Lower lobe of right lung (tissue), 2 donors: ENCODE measurements around the gene SLC7A4. TPM values are rescaled to one million over a fixed set of nuclear protein-coding genes. Genes with fewer than 3 reads are reported as not detected.
"Not testable (repeated sequence)": the region's sequence is repeated elsewhere in the genome, so short reads cannot be mapped to it uniquely, and the experiment has no call there.

Experiments
- ATAC-seq, 2 donors: fragments of 200-7000 bp; cut with Tn5 transposase; one replicate each; pipeline ENCODE4 v1.9.1; 2020 to 2022; ENCODE audit warnings: mild to moderate bottlenecking in 2 of 2, moderate library complexity in 2 of 2
- DNase-seq: peaks from one replicate; pipeline ENCODE4 v3.0.0-alpha.2; 2020
- H3K27ac ChIP-seq: fragments of 200-600 bp; one replicate; pipeline ENCODE4 v1.8.0; 2022
- H3K27me3 ChIP-seq: fragments of 200-600 bp; one replicate; pipeline ENCODE4 v1.8.0; 2022; ENCODE audit warnings: low read depth
- H3K36me3 ChIP-seq: fragments of 200-600 bp; one replicate; pipeline ENCODE4 v1.8.0; 2022; ENCODE audit warnings: mild to moderate bottlenecking
- H3K4me1 ChIP-seq: fragments of 200-600 bp; one replicate; pipeline ENCODE4 v1.8.0; 2022
- H3K4me3 ChIP-seq: fragments of 200-600 bp; one replicate; pipeline ENCODE4 v1.8.0; 2022; ENCODE audit warnings: mild to moderate bottlenecking
- H3K9me3 ChIP-seq: fragments of 200-600 bp; one replicate; pipeline ENCODE4 v1.8.0; 2022
- CTCF ChIP-seq: fragments of 200-600 bp; IDR thresholded peaks from one replicate; pipeline ENCODE4 v1.8.0; 2022; ENCODE audit warnings: antibody characterized with exemption, mild to moderate bottlenecking
- intact Hi-C: fragments of 100-400 bp; cut with DNase I; formaldehyde crosslinking; loops from one replicate; pipeline ENCODE4 v1.11.0; 2022
- total RNA-seq: library from RNA; stranded (reverse); fragmentation: NEBNext Ultra II Directional; extraction: Animal tissue kit (Norgen Biotek cat#: 25700); gene quantifications from one replicate; pipeline ENCODE4 v1.2.1, GENCODE V29; 2021
- donor health status: DM: no; HTN: yes; CAD: no; lungs with severe emphysema.

The SLC7A4 gene
- total RNA-seq, 1 donor from 2014 or later = 0.47 TPM

DNA sequence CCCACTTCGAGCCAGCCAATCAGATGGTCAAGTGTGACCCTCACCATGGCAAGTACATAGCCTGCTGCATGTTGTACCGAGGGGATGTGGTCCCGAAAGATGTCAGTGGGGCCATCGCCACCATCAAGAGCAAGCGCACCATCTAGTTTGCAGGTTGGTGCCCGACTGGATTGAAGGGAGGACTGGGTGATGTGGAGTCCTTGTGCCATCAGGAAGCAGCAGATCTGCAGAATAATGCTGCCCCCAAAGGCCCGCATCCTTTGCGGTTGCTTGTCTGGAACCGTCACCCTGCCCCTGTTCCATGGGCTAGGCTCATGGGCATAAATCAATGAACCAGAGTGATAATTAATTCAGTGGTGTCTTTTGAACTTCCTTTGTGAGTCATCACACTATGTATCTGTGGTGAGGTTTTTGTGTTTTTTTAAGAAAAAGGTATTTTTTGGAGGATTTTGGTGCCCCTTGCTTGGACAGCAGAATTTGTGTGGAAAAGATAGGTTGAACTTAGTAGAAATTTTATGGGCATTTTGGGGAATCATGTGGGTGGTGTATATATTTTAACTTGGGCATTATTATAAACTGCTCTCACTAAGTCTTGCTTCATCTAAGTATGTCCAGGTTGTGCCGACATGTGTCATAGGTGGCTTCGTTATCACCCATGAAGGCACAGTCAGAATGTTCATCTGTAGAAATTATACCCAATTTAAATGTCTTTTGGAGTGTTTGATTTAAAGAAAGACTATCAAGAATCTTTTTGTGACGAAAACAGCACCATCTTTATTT lies 35.7 kb upstream of the SLC7A4 start:
- Histone ChIP-seq H3K4me3 (no peak overlapping the region), H3K27me3 (no peaks in the 10 kb centered on the region), H3K9me3 (no peaks in the 10 kb centered on the region), H3K27ac (no peak overlapping the region), H3K36me3 (no peaks in the 10 kb centered on the region), H3K4me1 (no peaks in the 10 kb centered on the region)
- TF ChIP-seq CTCF = no peak
- ATAC-seq (no peak), DNase-seq (no peak)
- intact Hi-C loops = no loop called here

DNA sequence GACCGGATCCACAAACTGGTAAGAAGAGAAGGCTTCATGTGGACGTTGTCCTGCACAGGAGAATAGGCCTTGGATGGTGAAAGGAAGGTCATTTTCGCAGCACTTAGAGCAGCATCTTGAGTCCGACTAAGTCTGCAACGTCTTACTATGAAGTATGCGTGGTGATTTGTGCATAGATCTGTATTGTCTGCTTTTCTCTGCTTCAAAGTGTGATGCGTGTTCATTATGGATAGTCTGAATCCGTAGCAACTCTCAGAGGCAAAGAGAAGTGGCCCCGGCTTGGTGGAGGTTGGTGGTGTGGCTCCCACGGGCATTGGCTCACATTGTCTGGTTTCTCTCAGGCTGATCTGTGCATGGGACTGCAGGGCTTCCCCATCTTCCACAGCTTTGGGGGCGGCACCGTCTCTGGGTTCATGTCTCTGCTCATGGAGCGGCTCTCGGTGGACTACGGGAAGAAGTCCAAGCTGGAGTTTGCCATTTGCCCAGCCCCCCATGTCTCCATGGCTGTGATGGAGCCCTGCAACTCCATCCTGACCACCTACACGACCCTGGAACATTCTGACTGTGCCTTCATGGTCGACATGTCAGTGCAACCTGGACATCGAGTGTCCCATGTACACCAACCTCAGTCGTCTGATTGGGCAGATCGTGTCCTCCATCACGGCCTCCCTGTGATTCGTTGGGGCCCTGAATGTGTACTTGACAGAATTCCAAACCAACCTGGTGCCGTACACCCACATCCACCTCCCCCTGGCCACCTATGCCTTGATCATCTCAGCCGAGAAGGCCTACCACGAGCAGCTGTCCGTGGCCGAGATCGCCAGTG lies 34.9 kb upstream of the SLC7A4 start:
- H3K27me3 ChIP-seq = no peaks in the 10 kb centered on the region
- DNase-seq = no peak
- intact Hi-C loops = no loop called here

DNA sequence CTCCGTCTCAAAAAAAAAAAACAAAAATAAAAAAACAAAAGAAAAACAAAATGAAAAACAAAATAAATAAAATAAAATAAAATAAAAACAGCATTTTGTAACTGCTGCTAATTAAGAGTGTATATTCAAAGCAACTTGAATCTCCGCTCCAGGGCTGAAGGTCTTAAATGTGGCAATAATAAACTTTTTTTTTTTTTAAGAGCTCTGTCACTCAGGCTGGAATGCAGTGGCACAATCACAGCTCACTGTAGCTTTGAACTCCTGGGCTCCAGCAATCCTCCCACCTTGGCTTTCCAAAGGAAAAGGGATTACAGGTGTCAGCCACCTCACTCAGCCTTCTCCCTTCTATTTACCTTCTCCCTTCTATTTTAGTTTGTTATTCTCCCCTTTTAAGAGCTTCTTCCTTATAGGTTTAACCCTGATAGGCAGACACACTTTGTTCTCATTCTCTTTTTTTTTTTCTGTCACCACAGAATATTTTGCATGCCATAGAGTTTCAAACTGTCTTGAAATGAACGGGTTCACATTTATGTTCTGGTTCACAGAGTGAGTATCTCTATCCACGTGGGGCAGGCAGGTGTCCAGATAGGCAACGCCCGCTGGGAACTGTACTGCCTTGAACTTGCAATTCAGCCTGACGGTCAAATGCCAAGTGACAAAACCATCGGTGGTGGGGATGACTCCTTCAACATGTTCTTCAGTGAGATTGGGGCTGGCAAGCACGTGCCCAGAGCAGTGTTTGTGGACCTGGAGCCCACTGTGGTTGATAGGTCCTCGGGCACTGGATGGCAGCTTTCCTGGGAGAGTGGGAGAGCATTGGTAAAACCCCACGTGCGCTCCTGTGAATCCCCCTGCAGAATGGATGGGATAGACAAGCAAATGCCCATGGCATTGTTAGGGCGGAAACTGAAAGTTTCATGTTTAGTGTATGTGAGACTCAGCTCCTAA lies 32.8 kb upstream of the SLC7A4 start:
- DNase-seq (no peak), ATAC-seq (no peak)
- no peak for TF ChIP-seq CTCF
- H3K9me3 ChIP-seq = no peaks in the 10 kb centered on the region
- no peaks in the 10 kb centered on the region for H3K4me1 ChIP-seq
- H3K27me3 ChIP-seq = no peaks in the 10 kb centered on the region
- H3K27ac ChIP-seq = no peak overlapping the region
- intact Hi-C loops = no loop called here
- H3K36me3 ChIP-seq = no peaks in the 10 kb centered on the region
- H3K4me3 ChIP-seq = no peak overlapping the region

More for the DNA sequence above, 34.9 kb upstream of the SLC7A4 start:
- Histone ChIP-seq H3K9me3 (no peaks in the 10 kb centered on the region), H3K4me3 (no peak overlapping the region), H3K4me1 (no peaks in the 10 kb centered on the region), H3K36me3 (no peaks in the 10 kb centered on the region), H3K27ac (no peak overlapping the region)
- TF ChIP-seq CTCF = no peak
- no peak for ATAC-seq

DNA sequence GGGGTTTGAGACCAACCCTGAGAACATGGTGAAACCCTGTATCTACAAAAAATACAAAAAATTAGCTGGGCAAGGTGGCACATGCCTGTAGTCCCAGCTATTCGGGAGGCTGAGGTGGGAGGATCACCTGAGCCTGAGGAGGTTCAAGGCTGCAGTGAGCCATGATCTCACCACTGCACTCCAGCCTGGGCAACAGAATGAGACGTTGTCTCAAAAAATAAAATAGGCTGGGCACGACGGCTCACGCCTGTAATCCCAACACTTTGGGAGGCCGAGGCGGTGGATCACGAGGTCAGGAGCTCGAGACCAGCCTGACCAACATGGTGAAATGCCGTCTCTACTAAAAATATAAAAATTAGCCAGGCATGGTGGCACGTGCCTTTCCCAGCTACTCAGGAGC lies 32.1 kb upstream of the SLC7A4 start:
- H3K4me3 ChIP-seq, H3K9me3 ChIP-seq, H3K27ac ChIP-seq, H3K4me1 ChIP-seq, DNase-seq, H3K36me3 ChIP-seq, H3K27me3 ChIP-seq, ATAC-seq, intact Hi-C loops: not testable (repeated sequence)

DNA sequence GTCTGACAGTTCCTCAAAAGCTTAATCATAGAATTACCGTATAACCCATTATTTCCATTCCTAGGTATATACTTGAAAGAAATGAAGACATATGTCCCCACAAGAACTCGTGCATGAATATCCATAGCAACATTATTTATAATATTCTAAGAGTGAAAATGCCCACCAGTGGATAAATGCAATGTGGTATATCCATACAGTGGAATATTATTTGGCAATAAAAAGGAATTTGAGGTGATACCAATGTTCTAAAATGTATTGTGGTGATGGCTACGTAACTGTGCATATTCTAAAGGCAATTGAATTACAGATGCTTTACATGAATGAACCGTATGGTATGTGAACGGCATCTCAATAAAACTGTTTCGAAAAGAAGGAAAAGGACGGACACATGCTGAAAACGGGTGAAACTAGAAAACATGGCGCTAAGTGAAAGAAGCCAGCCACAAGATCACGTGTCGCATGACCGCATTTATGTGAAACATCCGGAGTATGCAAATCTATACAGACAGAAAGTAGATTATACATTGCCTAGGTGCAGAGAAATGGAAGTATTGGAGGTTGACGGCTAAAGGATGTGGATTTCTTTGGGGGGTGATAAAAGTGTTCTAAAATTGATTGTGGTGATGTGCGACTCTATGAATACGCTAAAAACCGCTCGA lies 29.4 kb upstream of the SLC7A4 start:
- H3K4me3 ChIP-seq, DNase-seq, H3K27me3 ChIP-seq, H3K9me3 ChIP-seq, intact Hi-C loops, H3K36me3 ChIP-seq, ATAC-seq, H3K27ac ChIP-seq, H3K4me1 ChIP-seq: not testable (repeated sequence)

DNA sequence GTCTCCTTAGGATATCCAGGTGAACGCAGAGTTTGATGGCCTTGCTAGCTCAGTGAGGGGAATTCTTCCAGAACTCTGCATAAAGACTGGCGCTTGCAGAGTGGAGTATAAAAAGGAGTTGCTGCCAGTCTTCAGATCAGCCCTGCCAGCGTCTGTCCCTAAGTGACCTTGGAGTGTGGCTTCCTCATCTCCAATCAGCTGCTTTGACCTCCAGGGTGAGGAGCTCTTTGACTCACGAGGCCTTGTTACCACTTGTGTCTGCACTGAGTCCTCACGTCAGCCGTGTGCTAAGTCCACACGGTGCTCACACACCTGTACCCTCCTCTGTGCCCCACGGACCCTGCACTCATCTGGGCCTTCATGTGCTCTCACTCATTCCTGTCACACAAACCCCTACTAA lies 28.0 kb upstream of the SLC7A4 start:
- ATAC-seq, H3K4me1 ChIP-seq, H3K27ac ChIP-seq, H3K4me3 ChIP-seq, DNase-seq, H3K9me3 ChIP-seq, intact Hi-C loops, H3K27me3 ChIP-seq, H3K36me3 ChIP-seq: not testable (repeated sequence)
